ENCODE measurements around the gene METRN. TPM values are rescaled to one million over a fixed set of nuclear protein-coding genes. Genes with fewer than 3 reads are reported as not detected.

METRN gene
- total and polyA plus RNA-seq, 2 of the 4 experiments (the other 2 are of a cell fraction), result 6.1 to 48.2 TPM

- Histone ChIP-seq H3K9ac (ENCODE audit: low read depth, low read length) (no peak overlapping the region), H3K4ac (ENCODE audit: low read depth, low read length) (no peak overlapping the region), H4K20me1 (ENCODE audit: insufficient read depth, low read length) (peaks cover 5% of the 10 kb centered on the region; the same call in 1 of the 2 replicates), H2BK15ac (ENCODE audit: low read depth, low read length) (no peak overlapping the region), H3K23ac (ENCODE audit: low read depth, low read length) (no peak overlapping the region), H3K9me3 (ENCODE audit: control insufficient read depth, insufficient read depth, low read length) (no peaks in the 10 kb centered on the region), H3K9me1 (ENCODE audit: insufficient read depth, low read length) (peaks cover 4% of the 10 kb centered on the region; the same call in 1 of the 2 replicates), H3K79me1 (ENCODE audit: low read depth in 1 of 2, low read length in 2 of 2) (peaks cover 7 to 15% of the 10 kb centered on the region in 2 experiments), H4K91ac (ENCODE audit: insufficient read depth, low read depth, low read length) (no peak overlapping the region), H2AK9ac (replicated peaks; ENCODE audit: low read depth, low read length, poor library complexity) (no peak overlapping the region), H2BK120ac (ENCODE audit: low read depth, low read length) (no peak overlapping the region), H2AFZ (replicated peaks; ENCODE audit: low read length, poor library complexity) (no peak overlapping the region), H2BK20ac (ENCODE audit: low read depth, low read length) (no peak overlapping the region), H2AK5ac (ENCODE audit: low read depth, low read length) (no peak overlapping the region), H3K36me3 (ENCODE audit: control insufficient read depth, insufficient read depth, low read length) (peaks cover 50% of the 10 kb centered on the region), H4K8ac (ENCODE audit: low read depth in 2 of 2, low read length in 2 of 2) (no peak overlapping the region), H3K4me3 (ENCODE audit: insufficient read depth, low read depth, low read length) (no peak overlapping the region), H3K27ac (ENCODE audit: insufficient read depth, low read length) (no peak overlapping the region), H3K14ac (replicated peaks; ENCODE audit: low read depth, low read length) (no peak overlapping the region), H3K27me3 (ENCODE audit: control insufficient read depth, insufficient read depth, low read length) (no peaks in the 10 kb centered on the region), H3K56ac (ENCODE audit: extremely low read depth, insufficient read depth, low read length) (no peak overlapping the region), H3K18ac (ENCODE audit: low read depth, low read length) (no peak overlapping the region), H2BK5ac (ENCODE audit: low read depth, low read length, poor library complexity, severe bottlenecking) (no peak overlapping the region), H3K4me1 (ENCODE audit: control insufficient read depth, insufficient read depth, low read length) (peaks cover 5% of the 10 kb centered on the region; the same call in 1 of the 2 replicates), H3K4me2 (ENCODE audit: low read depth, low read length) (no peak overlapping the region), H4K5ac (ENCODE audit: low read depth, low read length) (no peak overlapping the region)
- TF ChIP-seq RFX5 (IDR thresholded peaks at IDR 0.05; ENCODE audit: low read depth, low read length) (no peak), MAZ (IDR thresholded peaks at IDR 0.05; ENCODE audit: borderline replicate concordance, low read depth, low read length) (no peak), MXI1 (IDR thresholded peaks at IDR 0.05; ENCODE audit: borderline replicate concordance, low read depth, low read length) (no peak), FOS (IDR thresholded peaks at IDR 0.05; ENCODE audit: low read depth, low read length) (no peak), RCOR1 (IDR thresholded peaks at IDR 0.05; ENCODE audit: insufficient replicate concordance, low read length) (no peak), CEBPB (IDR thresholded peaks at IDR 0.05; ENCODE audit: low read depth, low read length) (no peak), RAD21 (IDR thresholded peaks at IDR 0.05; ENCODE audit: low read length) (no peak)
- ATAC-seq (ENCODE audit: low read depth) (no peak), DNase-seq (no peak)
- in situ Hi-C loops (cut with MboI; ENCODE audit: low sequenced_read_pairs), result no loop called here
- dilution Hi-C loops (cut with HindIII; ENCODE audit: low sequenced_read_pairs, unreplicated experiment), result no loop called here
- ChIA-PET CTCF (no interaction called here), POLR2A (ENCODE audit: unreplicated experiment) (no interaction called here)
- 98% methylated on average over 9 of the region's 25 CpGs; no CpG with 5 or more reads in 1 of the 2 experiments for WGBS, 2 experiments (ENCODE audit: extremely low coverage in 2 of 2, insufficient read length in 1 of 2)
- BruUV-seq (replicated peaks), result no TSS peak
- intact Hi-C loops (cut with micrococcal nuclease), result no loop called here
These were observed 20.3 kb downstream of the METRN start for GRCh38 chr16:734981-735881.
